ENCODE results near the gene SORCS1. TPM values are rescaled to one million over a fixed set of nuclear protein-coding genes. Genes with fewer than 3 reads are reported as not detected.

Gene SORCS1
- total and polyA plus RNA-seq, 2 of the 13 experiments (the other 11 are each of a cell fraction or from before 2014, with no cell fraction given), result not detected

DNA sequence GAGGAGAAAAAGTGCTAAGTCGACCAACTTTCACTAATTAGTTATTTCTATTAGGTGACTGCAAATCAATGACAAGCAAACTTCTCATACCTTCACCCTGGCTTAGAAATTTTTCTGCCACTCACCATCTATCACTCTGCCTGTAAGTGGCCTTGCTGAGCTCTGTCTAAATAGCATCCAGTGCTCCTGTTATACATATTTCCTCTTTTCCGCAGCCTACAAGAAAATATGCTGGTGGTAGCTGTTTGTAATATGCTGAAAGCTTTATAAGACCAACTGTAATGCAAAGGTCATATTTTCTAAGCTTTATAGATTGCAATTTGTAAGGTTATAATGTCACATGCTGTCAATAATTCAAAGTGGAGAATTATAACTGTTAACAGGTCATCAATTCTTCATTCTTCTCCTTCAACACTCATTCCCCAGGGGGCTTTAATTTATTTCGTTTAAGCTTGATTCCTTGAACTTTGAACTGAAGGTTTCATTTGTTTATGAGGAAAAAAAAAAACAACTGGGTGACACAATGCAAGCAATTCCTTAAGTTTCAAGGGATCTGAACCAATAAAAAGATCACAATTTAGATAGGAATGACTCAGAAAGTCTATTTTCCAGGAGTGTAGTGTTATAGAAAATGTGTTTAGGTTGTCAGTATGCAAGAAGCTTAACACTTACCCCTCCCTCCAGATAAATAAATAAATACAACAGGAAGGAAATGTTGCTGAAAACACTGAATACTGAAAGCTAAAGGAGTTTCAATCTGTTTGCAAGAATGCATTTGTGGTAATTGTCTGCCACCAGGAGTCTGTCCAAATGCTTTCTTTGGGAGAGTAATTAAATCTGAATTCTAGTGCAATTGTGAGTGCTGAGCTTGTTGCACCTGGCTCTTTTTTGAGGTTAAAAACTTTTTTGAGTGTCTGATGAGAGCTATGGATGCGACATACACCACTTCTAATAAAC lies 183.7 kb downstream of the SORCS1 start:
- Histone ChIP-seq H3K4me2 (ENCODE audit: low read depth, low read length) (no peak overlapping the region), H3K36me3 (replicated peaks in 1 of 2; ENCODE audit: control insufficient read depth in 1 of 2, insufficient read depth in 2 of 2, low read length in 2 of 2) (no peaks in the 10 kb centered on the region), H3K79me2 (ENCODE audit: insufficient read depth, low read length) (no peaks in the 10 kb centered on the region), H3K9me3 (ENCODE audit: low read length) (peaks cover 7% of the 10 kb centered on the region; the same call in 1 of the 2 replicates), H3K27ac (ENCODE audit: extremely low read length, insufficient read depth, low read length) (no peak overlapping the region), H2AFZ (ENCODE audit: low read length) (no peak overlapping the region), H3K9ac (ENCODE audit: insufficient read depth, low read depth, low read length) (no peak overlapping the region), H3K4me3 (replicated peaks in 1 of 3; ENCODE audit: insufficient read depth in 1 of 3, low read depth in 2 of 3, low read length in 3 of 3) (no peak overlapping the region), H4K20me1 (ENCODE audit: insufficient read depth, low read length) (no peaks in the 10 kb centered on the region), H3K4me1 (ENCODE audit: insufficient read depth, low read length) (no peaks in the 10 kb centered on the region), H3K27me3 (ENCODE audit: control insufficient read depth in 1 of 2, insufficient read depth in 2 of 2, low read length in 2 of 2) (no peaks in the 10 kb centered on the region)
- intact Hi-C loops (cut with micrococcal nuclease; ENCODE audit: unreplicated experiment), result no loop called here
- no peak for FAIRE-seq
- TF ChIP-seq, protein P1, sequence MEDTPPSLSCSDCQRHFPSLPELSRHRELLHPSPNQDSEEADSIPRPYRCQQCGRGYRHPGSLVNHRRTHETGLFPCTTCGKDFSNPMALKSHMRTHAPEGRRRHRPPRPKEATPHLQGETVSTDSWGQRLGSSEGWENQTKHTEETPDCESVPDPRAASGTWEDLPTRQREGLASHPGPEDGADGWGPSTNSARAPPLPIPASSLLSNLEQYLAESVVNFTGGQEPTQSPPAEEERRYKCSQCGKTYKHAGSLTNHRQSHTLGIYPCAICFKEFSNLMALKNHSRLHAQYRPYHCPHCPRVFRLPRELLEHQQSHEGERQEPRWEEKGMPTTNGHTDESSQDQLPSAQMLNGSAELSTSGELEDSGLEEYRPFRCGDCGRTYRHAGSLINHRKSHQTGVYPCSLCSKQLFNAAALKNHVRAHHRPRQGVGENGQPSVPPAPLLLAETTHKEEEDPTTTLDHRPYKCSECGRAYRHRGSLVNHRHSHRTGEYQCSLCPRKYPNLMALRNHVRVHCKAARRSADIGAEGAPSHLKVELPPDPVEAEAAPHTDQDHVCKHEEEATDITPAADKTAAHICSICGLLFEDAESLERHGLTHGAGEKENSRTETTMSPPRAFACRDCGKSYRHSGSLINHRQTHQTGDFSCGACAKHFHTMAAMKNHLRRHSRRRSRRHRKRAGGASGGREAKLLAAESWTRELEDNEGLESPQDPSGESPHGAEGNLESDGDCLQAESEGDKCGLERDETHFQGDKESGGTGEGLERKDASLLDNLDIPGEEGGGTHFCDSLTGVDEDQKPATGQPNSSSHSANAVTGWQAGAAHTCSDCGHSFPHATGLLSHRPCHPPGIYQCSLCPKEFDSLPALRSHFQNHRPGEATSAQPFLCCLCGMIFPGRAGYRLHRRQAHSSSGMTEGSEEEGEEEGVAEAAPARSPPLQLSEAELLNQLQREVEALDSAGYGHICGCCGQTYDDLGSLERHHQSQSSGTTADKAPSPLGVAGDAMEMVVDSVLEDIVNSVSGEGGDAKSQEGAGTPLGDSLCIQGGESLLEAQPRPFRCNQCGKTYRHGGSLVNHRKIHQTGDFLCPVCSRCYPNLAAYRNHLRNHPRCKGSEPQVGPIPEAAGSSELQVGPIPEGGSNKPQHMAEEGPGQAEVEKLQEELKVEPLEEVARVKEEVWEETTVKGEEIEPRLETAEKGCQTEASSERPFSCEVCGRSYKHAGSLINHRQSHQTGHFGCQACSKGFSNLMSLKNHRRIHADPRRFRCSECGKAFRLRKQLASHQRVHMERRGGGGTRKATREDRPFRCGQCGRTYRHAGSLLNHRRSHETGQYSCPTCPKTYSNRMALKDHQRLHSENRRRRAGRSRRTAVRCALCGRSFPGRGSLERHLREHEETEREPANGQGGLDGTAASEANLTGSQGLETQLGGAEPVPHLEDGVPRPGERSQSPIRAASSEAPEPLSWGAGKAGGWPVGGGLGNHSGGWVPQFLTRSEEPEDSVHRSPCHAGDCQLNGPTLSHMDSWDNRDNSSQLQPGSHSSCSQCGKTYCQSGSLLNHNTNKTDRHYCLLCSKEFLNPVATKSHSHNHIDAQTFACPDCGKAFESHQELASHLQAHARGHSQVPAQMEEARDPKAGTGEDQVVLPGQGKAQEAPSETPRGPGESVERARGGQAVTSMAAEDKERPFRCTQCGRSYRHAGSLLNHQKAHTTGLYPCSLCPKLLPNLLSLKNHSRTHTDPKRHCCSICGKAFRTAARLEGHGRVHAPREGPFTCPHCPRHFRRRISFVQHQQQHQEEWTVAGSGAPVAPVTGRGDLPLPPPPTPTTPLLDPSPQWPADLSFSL (CRISPR knock-in tag; IDR thresholded peaks at IDR 0.05), result no peak
- TF ChIP-seq, protein P2, sequence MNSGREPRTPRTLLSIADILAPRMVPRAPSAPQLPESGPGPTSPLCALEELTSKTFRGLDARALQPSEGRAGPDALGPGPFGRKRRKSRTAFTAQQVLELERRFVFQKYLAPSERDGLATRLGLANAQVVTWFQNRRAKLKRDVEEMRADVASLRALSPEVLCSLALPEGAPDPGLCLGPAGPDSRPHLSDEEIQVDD (CRISPR knock-in tag; IDR thresholded peaks at IDR 0.05; ENCODE audit: borderline replicate concordance), result no peak
- TF ChIP-seq ZNF367 (CRISPR knock-in tag; IDR thresholded peaks at IDR 0.05; ENCODE audit: borderline replicate concordance) (no peak), DNMT1 (CRISPR knock-in tag; IDR thresholded peaks at IDR 0.05) (no peak), LCORL (IDR thresholded peaks at IDR 0.05) (no peak), LCORL (CRISPR knock-in tag; IDR thresholded peaks at IDR 0.05) (no peak)
- TF ChIP-seq, protein P3, sequence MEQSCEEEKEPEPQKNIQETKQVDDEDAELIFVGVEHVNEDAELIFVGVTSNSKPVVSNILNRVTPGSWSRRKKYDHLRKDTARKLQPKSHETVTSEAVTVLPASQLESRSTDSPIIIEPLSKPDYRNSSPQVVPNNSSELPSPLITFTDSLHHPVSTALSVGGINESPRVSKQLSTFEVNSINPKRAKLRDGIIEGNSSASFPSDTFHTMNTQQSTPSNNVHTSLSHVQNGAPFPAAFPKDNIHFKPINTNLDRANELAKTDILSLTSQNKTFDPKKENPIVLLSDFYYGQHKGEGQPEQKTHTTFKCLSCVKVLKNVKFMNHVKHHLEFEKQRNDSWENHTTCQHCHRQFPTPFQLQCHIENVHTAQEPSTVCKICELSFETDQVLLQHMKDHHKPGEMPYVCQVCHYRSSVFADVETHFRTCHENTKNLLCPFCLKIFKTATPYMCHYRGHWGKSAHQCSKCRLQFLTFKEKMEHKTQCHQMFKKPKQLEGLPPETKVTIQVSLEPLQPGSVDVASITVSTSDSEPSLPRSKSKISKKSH (CRISPR knock-in tag; IDR thresholded peaks at IDR 0.05; ENCODE audit: borderline replicate concordance), result no peak
- DNase-seq (ENCODE audit: low spot score), result no peak
- no TSS peak for BruUV-seq (replicated peaks)
- in situ Hi-C loops (cut with HindIII; ENCODE audit: extremely low pct_ligation_motif_present, low pct_unique_long_range_greater_than_20kb), result no loop called here
- CTCF ChIA-PET (ENCODE audit: low intra/inter-chr PET ratio, low total read pairs), result no interaction called here
- WGBS (ENCODE audit: low lambda C conversion rate), result 16% methylated on average over 4 of the region's 4 CpGs
- ATAC-seq, result no peak
- POLR2A ChIA-PET, result no interaction called here

Measured in HepG2 (cell line).